Renal cortex interstitium (tissue), 3 donors: ENCODE measurements around the gene SYNE3. TPM values are rescaled to one million over a fixed set of nuclear protein-coding genes. Genes with fewer than 3 reads are reported as not detected.

Experiments used
- polyA plus RNA-seq, 3 donors: library from polyadenylated mRNA; unstranded; fragments of 120-200 nt; gene quantifications; one replicate each; pipeline ENCODE4 v1.2.1, GENCODE V29; 2013; ENCODE audit not compliant: insufficient read length in 3 of 3

The SYNE3 gene
- polyA plus RNA-seq, 3 donors: 1.9 to 2.2 (median 2.1) TPM

Other genes with a start within 250 kb of the SYNE3 start
- 10 to 100 TPM; 19.7 to 46.2 (median 22.0) TPM for gene CLMN, start 196.7 kb downstream of the SYNE3 start, polyA plus RNA-seq
- gene GLRX5, start 18.4 kb upstream of the SYNE3 start, polyA plus RNA-seq: 10 to 100 TPM; 65.9 to 87.6 (median 72.3) TPM
- gene TCL1B, start 169.8 kb upstream of the SYNE3 start, polyA plus RNA-seq: under 1 TPM; 0.30 to 0.42 (median 0.36) TPM
- 1 to 10 TPM in 2 of 3 donors, under 1 TPM in 1; 0.61 to 1.3 (median 1.1) TPM for gene TCL1A, start 197.5 kb upstream of the SYNE3 start, polyA plus RNA-seq